Measurements from ENCODE around the gene SGCD. TPM values are rescaled to one million over a fixed set of nuclear protein-coding genes. Genes with fewer than 3 reads are reported as not detected.
A peak's percentile ranks its signal among the peaks of the same experiment; 100 is the strongest.

The SGCD gene
- total and polyA plus RNA-seq, 8 donors = 0.58 to 55.8 (median 2.8) TPM

DNA sequence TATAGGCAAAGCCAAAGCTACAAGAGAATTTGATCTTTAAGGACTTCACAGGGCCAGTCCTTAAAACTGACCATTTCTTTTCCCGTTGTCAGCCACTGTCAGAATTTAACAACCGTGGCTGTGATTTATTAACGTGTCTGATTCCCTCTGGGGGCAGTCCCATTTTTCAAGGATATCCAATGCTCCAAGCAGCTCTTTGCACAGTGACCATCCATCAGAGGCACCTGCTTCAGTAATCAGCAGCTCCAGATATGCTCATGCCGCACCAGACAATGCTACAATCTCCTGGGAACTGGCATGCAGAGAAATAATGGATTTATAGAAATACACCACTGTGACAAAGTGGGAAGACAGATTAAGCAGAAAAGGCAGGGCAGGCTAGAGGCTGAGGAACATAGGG is 359.8 kb downstream of the SGCD start:
- TF ChIP-seq EP300 (IDR thresholded peaks at IDR 0.05) (no peak), POLR2A (IDR thresholded peaks at IDR 0.05) (no peak), POLR2AphosphoS5 (IDR thresholded peaks at IDR 0.05) (no peak)
- TF ChIP-seq, protein P1, sequence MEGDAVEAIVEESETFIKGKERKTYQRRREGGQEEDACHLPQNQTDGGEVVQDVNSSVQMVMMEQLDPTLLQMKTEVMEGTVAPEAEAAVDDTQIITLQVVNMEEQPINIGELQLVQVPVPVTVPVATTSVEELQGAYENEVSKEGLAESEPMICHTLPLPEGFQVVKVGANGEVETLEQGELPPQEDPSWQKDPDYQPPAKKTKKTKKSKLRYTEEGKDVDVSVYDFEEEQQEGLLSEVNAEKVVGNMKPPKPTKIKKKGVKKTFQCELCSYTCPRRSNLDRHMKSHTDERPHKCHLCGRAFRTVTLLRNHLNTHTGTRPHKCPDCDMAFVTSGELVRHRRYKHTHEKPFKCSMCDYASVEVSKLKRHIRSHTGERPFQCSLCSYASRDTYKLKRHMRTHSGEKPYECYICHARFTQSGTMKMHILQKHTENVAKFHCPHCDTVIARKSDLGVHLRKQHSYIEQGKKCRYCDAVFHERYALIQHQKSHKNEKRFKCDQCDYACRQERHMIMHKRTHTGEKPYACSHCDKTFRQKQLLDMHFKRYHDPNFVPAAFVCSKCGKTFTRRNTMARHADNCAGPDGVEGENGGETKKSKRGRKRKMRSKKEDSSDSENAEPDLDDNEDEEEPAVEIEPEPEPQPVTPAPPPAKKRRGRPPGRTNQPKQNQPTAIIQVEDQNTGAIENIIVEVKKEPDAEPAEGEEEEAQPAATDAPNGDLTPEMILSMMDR (IDR thresholded peaks at IDR 0.05) = no peak
- no peak overlapping the region for H3K4me3 ChIP-seq
- no peaks in the 10 kb centered on the region for H3K27me3 ChIP-seq
- WGBS, 5 donors = 27 to 47% (median 36%) methylated on average over 4 of the region's 4 CpGs
- no peaks in the 10 kb centered on the region for H3K36me3 ChIP-seq
- H3K9me3 ChIP-seq = no peaks in the 10 kb centered on the region
- DNase-seq = no peak
- H3K4me1 ChIP-seq = no peaks in the 10 kb centered on the region
- intact Hi-C loops (cut with DNase I; ENCODE audit: low total_unique reads) = no loop called here
- no peak overlapping the region for H3K27ac ChIP-seq

GRCh38 chr5:156687514-156687913 is 360.6 kb downstream of the SGCD start:
- intact Hi-C loops (cut with DNase I; ENCODE audit: low total_unique reads) = no loop called here
- H3K27me3 ChIP-seq = no peaks in the 10 kb centered on the region
- TF ChIP-seq POLR2AphosphoS5 (IDR thresholded peaks at IDR 0.05) (no peak), EP300 (IDR thresholded peaks at IDR 0.05) (no peak), POLR2A (IDR thresholded peaks at IDR 0.05) (no peak)
- TF ChIP-seq, protein P1 (IDR thresholded peaks at IDR 0.05) = no peak
- WGBS, 5 donors = 74 to 79% (median 74%) methylated on average over 8 of the region's 8 CpGs
- no peak overlapping the region for H3K4me3 ChIP-seq
- DNase-seq = no peak
- H3K27ac ChIP-seq = no peak overlapping the region
- peaks cover 0 to 3% (median 0%) of the 10 kb centered on the region in 4 donors for H3K4me1 ChIP-seq
- no peaks in the 10 kb centered on the region for H3K9me3 ChIP-seq
- no peaks in the 10 kb centered on the region for H3K36me3 ChIP-seq

GRCh38 chr5:156691572-156691971 is 364.6 kb downstream of the SGCD start:
- 88 to 94% (median 92%) methylated on average over 2 of the region's 2 CpGs for WGBS, 5 donors
- H3K9me3 ChIP-seq = no peaks in the 10 kb centered on the region
- no peak for DNase-seq
- no peak for TF ChIP-seq EP300 (IDR thresholded peaks at IDR 0.05)
- no peak for TF ChIP-seq POLR2A (IDR thresholded peaks at IDR 0.05)
- intact Hi-C loops (cut with DNase I; ENCODE audit: low total_unique reads) = no loop called here
- H3K36me3 ChIP-seq = no peaks in the 10 kb centered on the region
- no peaks in the 10 kb centered on the region for H3K27me3 ChIP-seq
- H3K27ac ChIP-seq = no peak overlapping the region
- peaks cover 0 to 12% (median 6%) of the 10 kb centered on the region in 4 donors for H3K4me1 ChIP-seq
- no peak overlapping the region for H3K4me3 ChIP-seq

- intact Hi-C loops (cut with DNase I; ENCODE audit: low total_unique reads) = no loop called here
- WGBS, 5 donors = 28 to 59% (median 43%) methylated on average over 1 of the region's 1 CpG
- no peak overlapping the region for H3K4me3 ChIP-seq
- peak overlapping the region in 1 of 5 donors; percentile 48 for H3K27ac ChIP-seq
- peak in 1 of 2 donors; percentile 51 for DNase-seq
- peaks cover 0 to 12% (median 6%) of the 10 kb centered on the region in 4 donors for H3K4me1 ChIP-seq
- H3K9me3 ChIP-seq = no peaks in the 10 kb centered on the region
- no peaks in the 10 kb centered on the region for H3K27me3 ChIP-seq
- no peaks in the 10 kb centered on the region for H3K36me3 ChIP-seq
- TF ChIP-seq, protein P1 (IDR thresholded peaks at IDR 0.05) = no peak
- TF ChIP-seq POLR2AphosphoS5 (IDR thresholded peaks at IDR 0.05) = no peak
- no peak for TF ChIP-seq EP300 (IDR thresholded peaks at IDR 0.05)
- TF ChIP-seq POLR2A (IDR thresholded peaks at IDR 0.05) = no peak
Observed at GRCh38 chr5:156693113-156693512, 366.1 kb downstream of the SGCD start.

DNA sequence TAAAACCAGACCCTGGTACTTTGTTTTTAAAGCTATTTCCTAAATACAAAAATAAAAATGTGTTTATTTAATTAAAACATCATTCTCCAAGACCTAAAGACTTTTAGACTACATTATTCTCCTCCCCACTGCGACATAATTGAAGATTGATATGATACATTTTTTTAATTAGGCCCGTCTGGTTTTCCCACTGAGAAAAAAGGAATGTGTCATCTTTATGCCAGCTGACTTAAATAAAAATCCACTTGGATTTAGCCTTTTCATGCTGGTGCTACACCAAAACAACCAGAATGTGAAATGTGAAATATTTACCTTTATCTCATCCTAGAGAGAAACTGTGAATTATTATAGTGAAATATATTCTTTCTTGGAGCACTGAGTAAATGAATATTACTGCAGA is 367.6 kb downstream of the SGCD start:
- no peaks in the 10 kb centered on the region for H3K36me3 ChIP-seq
- intact Hi-C loops (cut with DNase I; ENCODE audit: low total_unique reads) = no loop called here
- no peak for DNase-seq
- no peaks in the 10 kb centered on the region for H3K9me3 ChIP-seq
- peaks cover 0 to 12% (median 6%) of the 10 kb centered on the region in 4 donors for H3K4me1 ChIP-seq
- no peak overlapping the region for H3K27ac ChIP-seq
- 66 to 91% (median 80%) methylated on average over 2 of the region's 2 CpGs for WGBS, 5 donors
- TF ChIP-seq EP300 (IDR thresholded peaks at IDR 0.05) (no peak), POLR2A (IDR thresholded peaks at IDR 0.05) (no peak), POLR2AphosphoS5 (IDR thresholded peaks at IDR 0.05) (no peak)
- TF ChIP-seq, protein P1 (IDR thresholded peaks at IDR 0.05) = no peak
- no peak overlapping the region for H3K4me3 ChIP-seq
- no peaks in the 10 kb centered on the region for H3K27me3 ChIP-seq

Measured in stomach (tissue), 9 donors.